Measurements from ENCODE around the gene SMARCC2. TPM values are rescaled to one million over a fixed set of nuclear protein-coding genes. Genes with fewer than 3 reads are reported as not detected.

SMARCC2 gene
- total RNA-seq, 2 experiments from 2014 or later, result 68.3 to 137 TPM

DNA sequence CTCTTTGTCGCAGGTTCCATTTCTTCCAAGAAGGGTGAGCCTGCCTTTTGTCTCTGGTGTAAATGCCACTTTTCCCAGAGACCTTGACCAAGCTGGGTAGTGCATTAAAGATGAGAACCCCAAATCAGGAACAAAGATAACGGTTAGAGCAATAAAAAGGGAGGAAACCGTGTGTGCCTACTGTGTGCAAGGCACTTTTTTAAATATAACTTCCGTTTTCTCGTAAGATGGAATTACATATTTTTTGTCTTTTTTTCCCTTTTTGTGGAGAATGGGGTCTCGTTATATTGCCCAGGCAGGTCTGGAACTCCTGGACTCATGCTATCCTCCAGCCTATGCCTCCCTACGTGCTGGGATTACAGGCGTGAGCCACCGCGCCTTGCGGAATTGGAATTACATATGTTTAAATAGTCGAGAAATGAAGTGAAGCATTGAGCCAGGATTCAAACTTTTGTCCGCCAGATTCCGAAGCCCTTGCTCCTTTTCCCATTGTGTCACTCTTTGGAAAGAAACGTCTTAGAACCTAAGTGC is 34.4 kb upstream of the SMARCC2 start:
- Histone ChIP-seq H3K4me2 (ENCODE audit: low read length) (peak overlapping the region; percentile 100), H2AFZ (ENCODE audit: low read length) (peak overlapping the region; percentile 97), H4K20me1 (ENCODE audit: insufficient read depth, low read length) (no peaks in the 10 kb centered on the region), H3K9me2 (ENCODE audit: insufficient read depth, low read length) (no peaks in the 10 kb centered on the region), H3K4me3 (ENCODE audit: low read depth, low read length, poor library complexity, severe bottlenecking) (peak overlapping the region; percentile 83), H3K36me3 (ENCODE audit: insufficient read depth, low read length) (no peaks in the 10 kb centered on the region; the same call in 1 of the 2 replicates), H3K9me3 (ENCODE audit: low read length) (no peaks in the 10 kb centered on the region), H3K4me1 (ENCODE audit: insufficient read depth, low read length, poor library complexity, severe bottlenecking) (peaks cover 40% of the 10 kb centered on the region), H3K27ac (ENCODE audit: low read depth, low read length, poor library complexity, severe bottlenecking) (peak overlapping the region; percentile 41), H3K79me2 (ENCODE audit: insufficient read depth, low read depth, low read length) (peaks cover 23% of the 10 kb centered on the region; the same call in 1 of the 2 replicates)
- intact Hi-C loops (cut with micrococcal nuclease; ENCODE audit: unreplicated experiment), result loop anchor here (1.0 kb wide), 4 partner anchors 15 to 104 kb away; no protein-coding TSS in a partner anchor
- no peak for DNase-seq (ENCODE audit: low spot score)
- ChIA-PET POLR2A (interaction anchor here (2.2 to 4.2 kb wide), 4 partner anchors 10 to 106 kb away, joined by 9 to 85 read pairs (median 16); partner anchors contain the start of genes SMARCC2 and ZC3H10), CTCF (ENCODE audit: unreplicated experiment) (no interaction called here)
- TF ChIP-seq EZH2phosphoT487 (IDR thresholded peaks at IDR 0.05; ENCODE audit: borderline replicate concordance, low read depth, low read length) (no peak), CTCF (conservative IDR thresholded peaks at IDR 0.05; ENCODE audit: low read length) (no peak)
- BruUV-seq (replicated peaks), result no TSS peak

DNA sequence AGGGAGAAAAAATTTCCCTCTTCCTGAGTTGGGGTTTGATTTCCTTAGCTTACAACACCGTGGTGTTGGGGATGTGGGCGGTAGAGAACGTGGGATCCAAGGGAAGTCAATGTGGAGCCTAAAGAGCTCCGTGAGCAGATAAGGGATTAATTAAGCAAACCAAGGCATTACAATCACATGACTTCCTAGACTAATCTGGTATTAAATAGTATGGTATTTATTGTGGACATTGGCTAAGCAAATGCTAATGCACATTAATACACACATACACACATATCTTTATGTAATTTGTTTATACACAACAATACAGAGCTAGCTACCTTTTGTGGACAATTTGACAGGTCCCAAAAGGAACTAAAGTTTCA is 33.2 kb upstream of the SMARCC2 start:
- Histone ChIP-seq H4K20me1 (ENCODE audit: insufficient read depth, low read length) (no peaks in the 10 kb centered on the region), H3K4me3 (ENCODE audit: low read depth, low read length, poor library complexity, severe bottlenecking) (peak overlapping the region; percentile 81), H3K79me2 (ENCODE audit: insufficient read depth, low read depth, low read length) (peaks cover 23% of the 10 kb centered on the region; the same call in 1 of the 2 replicates), H3K9me3 (ENCODE audit: low read length) (no peaks in the 10 kb centered on the region), H3K4me2 (ENCODE audit: low read length) (peak overlapping the region; percentile 100), H3K27ac (ENCODE audit: low read depth, low read length, poor library complexity, severe bottlenecking) (peak overlapping the region; percentile 77), H3K9me2 (ENCODE audit: insufficient read depth, low read length) (no peaks in the 10 kb centered on the region), H3K36me3 (ENCODE audit: insufficient read depth, low read length) (no peaks in the 10 kb centered on the region; the same call in 1 of the 2 replicates), H3K4me1 (ENCODE audit: insufficient read depth, low read length, poor library complexity, severe bottlenecking) (peaks cover 40% of the 10 kb centered on the region), H2AFZ (ENCODE audit: low read length) (peak overlapping the region; percentile 65; the same call in 1 of the 2 replicates)
- CTCF ChIA-PET (ENCODE audit: unreplicated experiment), result interaction anchor here (0.6 to 3.4 kb wide), 9 partner anchors 11 to 1620 kb away, joined by 3 to 35 read pairs (median 4); partner anchors contain the start of genes SMARCC2 and ZC3H10
- no peak for DNase-seq (ENCODE audit: low spot score)
- POLR2A ChIA-PET, result interaction anchor here (0.7 to 4.2 kb wide), 17 partner anchors 8 to 251 kb away, joined by 3 to 85 read pairs (median 9); partner anchors contain the start of genes COQ10A, IL23A, SMARCC2 and ZC3H10
- BruUV-seq (replicated peaks), result no TSS peak
- intact Hi-C loops (cut with micrococcal nuclease; ENCODE audit: unreplicated experiment), result no loop called here
- TF ChIP-seq EZH2phosphoT487 (IDR thresholded peaks at IDR 0.05; ENCODE audit: borderline replicate concordance, low read depth, low read length), result no peak
- TF ChIP-seq CTCF (conservative IDR thresholded peaks at IDR 0.05; ENCODE audit: low read length), result no peak
